ENCODE data around the gene ZACN.
"Not testable (repeated sequence)": the region's sequence is repeated elsewhere in the genome, so short reads cannot be mapped to it uniquely, and the experiment has no call there.

Gene ZACN

DNA sequence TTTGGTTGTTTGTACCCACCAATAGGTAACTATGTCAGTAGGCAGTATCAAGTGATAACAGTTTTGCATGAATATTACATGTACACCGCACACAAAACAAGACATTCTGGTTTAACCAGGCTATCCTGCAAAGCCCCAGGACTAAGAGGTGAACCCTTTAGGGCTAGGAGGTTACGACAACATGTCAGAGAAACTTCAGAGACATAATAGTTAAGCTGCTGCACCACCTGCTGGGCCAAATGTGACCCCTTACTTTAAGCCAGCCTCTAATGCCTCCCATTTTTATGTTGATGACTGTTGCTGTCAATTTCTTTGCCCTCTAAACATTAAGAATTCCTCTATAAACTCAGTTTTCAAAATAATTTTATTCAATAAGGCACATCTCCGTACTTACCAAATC lies 22.1 kb upstream of the ZACN start:
- no peak for DNase-seq

DNA sequence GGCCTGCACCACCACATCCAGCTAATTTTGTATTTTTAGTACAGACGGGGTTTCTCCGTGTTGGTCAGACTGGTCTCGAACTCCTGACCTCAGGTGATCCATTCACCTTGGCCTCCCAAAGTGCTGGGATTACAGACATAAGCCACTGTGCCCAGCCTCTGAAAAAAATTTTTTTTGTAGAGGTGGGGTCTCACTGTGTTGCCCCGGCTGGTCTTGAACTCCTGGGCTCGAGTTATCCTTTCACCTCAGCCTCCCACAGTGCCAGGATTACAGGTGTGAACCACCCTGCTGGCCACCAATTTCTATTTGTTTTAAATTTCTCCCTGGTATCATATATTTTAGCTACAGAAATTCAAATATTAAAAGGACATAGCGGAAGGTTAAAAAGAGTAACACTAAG lies 20.7 kb upstream of the ZACN start:
- not testable (repeated sequence) for DNase-seq

DNA sequence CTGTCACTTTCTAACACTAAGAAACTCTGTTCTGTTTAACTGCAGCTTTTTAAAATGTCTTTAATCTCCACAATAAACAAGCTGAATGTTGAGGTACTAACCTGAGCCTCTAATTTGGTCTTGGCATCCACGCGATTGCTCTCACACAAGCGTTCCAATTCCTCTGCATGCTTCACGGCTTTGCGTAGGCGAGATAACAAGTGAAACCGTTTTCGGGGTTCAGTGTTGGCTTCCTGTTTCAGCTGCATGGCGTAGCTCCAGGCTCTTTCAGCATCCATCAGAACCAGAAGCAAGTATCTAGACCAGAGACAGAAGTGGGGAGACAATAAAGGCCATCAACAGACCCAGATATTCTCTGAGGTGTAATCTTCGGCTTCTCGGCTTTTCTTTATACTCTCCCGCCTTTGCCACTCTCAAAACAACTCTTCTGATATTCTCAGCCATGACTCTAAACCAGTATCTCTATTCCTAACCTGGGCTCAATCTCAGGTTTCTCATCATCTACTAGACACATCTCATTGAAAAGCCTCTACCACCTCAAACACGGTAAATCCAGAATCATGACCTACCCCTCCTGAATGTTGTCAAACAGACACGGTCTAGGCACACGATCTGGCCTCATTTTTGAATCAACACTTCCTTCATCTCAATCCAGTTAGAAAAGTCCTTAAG lies 15.0 kb upstream of the ZACN start:
- DNase-seq, result no peak

DNA sequence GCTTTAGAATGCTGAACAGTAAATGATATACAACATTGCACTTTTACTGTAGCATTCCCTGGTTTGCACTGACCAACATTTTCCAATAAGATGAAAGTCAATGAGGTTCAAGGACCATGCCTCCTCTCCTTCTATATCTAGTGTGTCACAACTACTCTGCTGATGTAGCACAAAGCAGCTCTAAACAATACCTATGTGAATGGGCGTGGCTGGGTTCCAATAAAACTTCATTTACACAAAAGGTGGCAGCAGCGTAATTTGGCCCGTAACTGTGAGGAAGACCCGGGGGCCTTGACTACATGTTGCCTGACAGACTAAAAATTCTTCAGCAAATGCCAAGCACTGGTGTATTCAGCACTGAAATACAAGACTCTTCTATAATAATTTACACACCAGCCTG lies 13.2 kb upstream of the ZACN start:
- DNase-seq, result no peak

DNA sequence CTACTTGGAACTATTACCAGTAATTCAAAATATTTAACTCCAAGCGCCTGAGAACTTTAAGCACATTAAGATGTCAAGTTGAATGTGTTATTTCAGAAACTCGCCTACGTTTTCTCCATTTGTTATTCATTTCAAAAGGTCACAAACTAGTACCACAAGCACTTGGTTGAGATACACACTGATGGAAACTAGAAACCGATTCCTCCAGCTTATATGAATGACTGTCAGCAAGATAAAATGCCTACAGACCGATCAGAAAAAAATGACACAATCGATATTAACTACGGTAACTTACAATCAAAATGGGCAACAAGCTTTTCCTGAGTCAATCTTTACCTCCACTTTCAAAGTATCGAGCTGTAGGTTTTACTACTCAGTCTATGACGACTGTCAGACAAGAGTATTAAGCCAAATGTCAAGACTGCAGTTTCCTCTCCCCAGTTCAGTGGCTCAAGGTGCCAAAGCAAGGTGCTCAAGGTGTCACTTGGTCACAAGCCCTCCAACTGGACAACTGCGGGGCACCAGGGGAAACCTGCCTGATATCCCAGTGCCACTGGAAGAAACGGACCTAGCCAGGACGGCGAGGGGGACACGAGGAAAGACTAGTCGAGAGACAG lies 7.3 kb upstream of the ZACN start:
- no peak for DNase-seq

DNA sequence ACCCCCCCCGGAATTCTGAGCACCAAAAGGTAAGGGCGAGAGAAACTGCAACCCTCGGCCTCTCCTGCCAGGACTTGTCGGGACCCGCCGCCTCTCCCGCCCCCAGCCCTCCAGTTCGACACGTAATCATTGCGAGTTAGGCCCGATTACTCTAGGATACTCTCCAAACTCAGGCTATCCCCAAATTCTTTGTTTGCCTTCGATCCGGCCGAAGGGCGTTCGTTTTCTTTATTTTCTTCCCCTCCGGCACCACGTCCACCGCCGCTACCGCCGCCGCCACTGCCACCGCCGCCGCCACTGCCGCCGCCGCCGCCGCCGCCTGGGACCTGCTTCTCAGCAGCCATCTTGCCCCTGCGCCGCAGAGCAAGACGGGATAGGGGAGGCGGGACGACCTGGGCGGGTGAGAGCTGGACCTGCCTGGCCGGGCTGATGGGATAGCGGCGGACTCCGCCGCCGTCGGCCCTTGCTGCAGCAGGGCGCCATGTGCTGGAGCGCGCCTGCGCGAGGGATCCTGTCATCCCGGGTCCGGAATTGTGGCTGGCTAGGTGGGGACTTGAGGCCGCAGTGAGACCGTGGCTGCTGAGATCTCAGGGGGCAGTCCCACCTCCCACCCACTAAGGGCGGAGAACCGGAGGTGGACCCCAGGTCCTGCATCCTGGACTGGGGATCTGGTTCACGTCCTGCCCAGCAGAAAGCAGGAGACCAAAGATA lies 6.7 kb upstream of the ZACN start, which contains the start of gene SRP68:
Gene SRP68, minus strand, starts transcription at position 370 of the 711 bp plus-strand sequence. Its CDS starts 26 bp downstream, at position 344.
- peak; percentile 82 for DNase-seq

DNA sequence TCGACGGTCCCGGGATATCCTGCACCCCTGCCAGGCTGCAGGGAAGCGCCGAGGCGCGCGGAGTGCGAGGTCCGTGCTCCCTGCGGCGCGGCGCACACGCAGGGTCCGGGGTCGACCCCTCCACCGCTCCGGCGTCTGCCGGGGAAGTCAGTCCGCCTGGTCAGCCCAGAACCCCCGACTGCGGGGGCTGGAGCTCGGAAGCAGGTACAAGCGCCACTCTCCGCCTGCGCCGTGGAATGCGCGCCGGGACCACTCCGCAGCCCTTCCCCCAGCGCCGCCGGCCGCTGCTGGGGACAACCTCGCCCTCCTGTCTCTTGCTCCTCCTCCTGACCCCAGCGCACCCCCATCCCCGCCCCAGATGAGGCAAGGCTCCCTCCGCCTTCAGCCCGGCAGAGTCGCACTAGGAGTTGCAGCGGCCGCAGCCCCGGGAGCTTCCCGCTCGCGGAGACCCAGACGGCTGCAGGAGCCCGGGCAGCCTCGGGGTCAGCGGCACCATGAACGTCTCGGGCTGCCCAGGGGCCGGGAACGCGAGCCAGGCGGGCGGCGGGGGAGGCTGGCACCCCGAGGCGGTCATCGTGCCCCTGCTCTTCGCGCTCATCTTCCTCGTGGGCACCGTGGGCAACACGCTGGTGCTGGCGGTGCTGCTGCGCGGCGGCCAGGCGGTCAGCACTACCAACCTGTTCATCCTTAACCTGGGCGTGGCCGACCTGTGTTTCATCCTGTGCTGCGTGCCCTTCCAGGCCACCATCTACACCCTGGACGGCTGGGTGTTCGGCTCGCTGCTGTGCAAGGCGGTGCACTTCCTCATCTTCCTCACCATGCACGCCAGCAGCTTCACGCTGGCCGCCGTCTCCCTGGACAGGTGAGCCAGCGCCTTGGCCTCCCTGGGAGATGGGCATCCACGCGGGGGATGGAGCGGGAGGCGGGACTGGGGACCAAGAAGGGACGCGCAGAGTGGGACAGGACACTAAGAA lies 4.3 kb upstream of the ZACN start, which contains the start of gene GALR2:
Gene GALR2, plus strand, starts transcription at position 392 of the 974 bp plus-strand sequence. Its CDS starts 103 bp downstream, at position 495.
- DNase-seq, result no peak

DNA sequence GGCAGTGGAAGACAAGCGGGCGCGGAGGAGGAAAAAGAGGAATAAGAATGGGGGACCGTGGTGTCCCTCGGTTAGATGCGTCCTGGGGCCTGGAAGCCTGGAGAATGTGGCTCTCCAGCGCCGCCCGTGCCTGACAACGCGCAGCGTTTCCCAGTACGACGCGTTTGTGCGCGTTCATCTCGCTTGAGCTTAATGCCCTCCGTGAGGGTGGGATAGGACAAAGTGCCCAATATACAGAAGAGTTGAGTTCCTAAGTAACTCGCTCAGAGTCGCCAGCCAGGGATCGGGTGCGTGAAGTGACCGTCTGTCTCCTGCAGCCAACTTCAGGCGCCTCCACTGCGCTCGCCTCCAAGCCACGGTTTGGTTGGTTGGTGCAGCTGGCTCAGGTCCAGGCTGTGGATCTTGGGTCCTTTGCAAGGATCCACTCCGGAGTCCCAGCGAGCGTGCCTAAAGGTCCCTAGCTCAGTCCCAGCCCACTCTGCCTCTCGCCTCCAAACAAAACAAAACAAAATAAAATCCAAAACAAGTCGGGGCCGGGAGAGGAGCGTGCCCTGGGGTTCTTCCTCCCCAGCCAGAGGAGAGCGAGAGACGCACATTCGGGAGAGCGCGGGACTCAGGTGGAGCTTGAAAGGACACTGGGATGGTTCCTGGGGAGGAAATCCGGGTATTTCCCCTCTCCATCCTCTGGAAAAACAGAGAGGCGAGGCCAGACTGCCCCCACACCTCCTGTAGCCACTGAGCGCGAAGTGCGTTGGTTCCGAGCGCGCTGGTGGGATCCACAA lies 3.4 kb upstream of the ZACN start:
- DNase-seq, result no peak

DNA sequence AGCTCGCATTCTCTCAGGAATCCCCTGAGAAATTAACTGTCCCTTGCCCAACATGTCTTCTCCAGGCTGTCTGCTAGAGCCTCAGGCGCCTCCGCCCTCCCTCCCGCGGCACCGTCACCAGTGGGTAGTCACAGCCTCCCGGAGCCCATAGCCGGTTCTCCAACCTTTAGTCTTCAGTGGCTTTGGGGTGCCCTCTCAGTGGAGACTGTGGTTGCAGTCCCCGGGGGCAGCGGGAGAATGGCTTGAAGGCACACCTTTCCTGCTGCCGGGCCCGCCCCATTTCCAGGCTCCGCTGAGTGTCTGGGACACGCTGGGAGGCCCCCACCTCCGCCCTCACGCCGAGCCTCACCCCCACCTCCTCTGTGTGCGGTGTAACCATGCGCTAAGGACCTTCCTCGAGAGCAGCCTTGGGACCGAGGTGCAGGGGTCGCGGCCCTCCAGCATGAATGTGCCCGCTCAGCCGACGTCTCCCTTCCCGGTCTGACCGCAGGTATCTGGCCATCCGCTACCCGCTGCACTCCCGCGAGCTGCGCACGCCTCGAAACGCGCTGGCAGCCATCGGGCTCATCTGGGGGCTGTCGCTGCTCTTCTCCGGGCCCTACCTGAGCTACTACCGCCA lies 2.7 kb upstream of the ZACN start:
- DNase-seq, result no peak

DNA sequence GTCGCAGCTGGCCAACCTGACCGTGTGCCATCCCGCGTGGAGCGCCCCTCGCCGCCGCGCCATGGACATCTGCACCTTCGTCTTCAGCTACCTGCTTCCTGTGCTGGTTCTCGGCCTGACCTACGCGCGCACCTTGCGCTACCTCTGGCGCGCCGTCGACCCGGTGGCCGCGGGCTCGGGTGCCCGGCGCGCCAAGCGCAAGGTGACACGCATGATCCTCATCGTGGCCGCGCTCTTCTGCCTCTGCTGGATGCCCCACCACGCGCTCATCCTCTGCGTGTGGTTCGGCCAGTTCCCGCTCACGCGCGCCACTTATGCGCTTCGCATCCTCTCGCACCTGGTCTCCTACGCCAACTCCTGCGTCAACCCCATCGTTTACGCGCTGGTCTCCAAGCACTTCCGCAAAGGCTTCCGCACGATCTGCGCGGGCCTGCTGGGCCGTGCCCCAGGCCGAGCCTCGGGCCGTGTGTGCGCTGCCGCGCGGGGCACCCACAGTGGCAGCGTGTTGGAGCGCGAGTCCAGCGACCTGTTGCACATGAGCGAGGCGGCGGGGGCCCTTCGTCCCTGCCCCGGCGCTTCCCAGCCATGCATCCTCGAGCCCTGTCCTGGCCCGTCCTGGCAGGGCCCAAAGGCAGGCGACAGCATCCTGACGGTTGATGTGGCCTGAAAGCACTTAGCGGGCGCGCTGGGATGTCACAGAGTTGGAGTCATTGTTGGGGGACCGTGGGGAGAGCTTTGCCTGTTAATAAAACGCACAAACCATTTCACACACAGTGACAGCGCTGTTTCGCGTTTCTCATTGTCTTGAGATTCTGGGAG lies 2.0 kb upstream of the ZACN start:
- no peak for DNase-seq

DNA sequence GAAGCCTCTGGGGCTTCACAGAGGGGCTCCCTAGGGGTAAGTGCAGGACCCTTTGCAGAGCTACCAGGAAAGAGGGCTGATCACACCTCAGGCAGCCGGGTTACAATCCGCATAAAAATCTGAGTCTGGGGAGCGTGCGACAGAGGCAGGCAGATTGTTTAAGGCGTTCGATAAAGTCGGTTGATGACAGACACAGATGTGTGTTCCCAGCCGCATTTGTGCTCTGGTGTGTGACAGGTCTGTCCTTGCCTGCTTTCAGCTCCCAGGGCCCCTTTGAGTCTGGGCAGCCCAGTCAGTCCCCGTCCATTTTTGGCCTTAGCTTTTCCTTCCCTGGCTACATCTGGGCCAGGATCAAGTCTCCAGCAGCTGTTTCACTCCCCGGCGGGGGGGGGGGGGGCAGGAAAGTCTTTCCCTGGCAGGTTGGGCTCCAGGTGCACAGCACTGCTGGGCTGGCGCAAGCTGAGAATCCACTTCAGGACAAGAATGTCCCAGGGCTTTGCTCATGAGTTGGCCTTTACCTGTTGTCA lies 1.3 kb upstream of the ZACN start:
- no peak for DNase-seq

DNA sequence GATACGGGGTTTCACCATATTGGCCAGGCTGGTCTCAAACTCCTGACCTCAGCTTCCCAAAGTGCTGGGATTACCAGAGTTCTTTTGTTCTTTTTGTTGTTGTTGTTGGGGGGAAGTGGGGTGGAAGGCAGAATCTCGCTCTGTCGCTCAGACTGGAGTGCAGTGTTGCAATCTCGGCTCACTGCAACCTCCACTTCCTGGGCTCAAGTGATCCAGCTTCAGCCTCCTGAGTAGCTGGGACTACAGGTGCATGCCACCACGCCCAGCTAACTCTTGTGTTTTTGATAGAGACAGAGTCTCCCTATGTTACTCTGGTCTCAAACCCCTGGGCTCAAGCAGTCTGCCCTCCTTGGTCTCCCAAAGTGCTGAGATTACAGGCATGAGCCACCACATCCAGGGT lies 612 bp upstream of the ZACN start:
- DNase-seq, result not testable (repeated sequence)

DNA sequence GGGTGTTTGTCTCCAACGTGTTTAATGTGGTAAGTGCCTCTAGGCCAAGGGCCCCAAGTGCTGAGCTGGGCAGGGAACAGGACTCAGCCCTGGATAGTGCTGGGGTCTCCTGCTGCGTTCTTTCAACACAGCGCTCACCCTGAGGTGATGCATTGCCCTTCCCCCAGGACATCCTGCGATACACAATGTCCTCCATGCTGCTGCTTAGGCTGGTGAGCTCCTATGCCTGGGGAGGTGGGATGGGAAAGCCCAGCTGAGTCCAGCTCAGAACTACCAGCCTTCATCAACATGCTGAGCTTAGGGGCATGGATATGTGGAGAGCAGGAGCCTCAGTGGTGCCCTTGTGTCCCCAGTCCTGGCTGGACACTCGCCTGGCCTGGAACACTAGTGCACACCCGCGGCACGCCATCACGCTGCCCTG lies 563 bp downstream of the ZACN start:
- DNase-seq, result no peak

DNA sequence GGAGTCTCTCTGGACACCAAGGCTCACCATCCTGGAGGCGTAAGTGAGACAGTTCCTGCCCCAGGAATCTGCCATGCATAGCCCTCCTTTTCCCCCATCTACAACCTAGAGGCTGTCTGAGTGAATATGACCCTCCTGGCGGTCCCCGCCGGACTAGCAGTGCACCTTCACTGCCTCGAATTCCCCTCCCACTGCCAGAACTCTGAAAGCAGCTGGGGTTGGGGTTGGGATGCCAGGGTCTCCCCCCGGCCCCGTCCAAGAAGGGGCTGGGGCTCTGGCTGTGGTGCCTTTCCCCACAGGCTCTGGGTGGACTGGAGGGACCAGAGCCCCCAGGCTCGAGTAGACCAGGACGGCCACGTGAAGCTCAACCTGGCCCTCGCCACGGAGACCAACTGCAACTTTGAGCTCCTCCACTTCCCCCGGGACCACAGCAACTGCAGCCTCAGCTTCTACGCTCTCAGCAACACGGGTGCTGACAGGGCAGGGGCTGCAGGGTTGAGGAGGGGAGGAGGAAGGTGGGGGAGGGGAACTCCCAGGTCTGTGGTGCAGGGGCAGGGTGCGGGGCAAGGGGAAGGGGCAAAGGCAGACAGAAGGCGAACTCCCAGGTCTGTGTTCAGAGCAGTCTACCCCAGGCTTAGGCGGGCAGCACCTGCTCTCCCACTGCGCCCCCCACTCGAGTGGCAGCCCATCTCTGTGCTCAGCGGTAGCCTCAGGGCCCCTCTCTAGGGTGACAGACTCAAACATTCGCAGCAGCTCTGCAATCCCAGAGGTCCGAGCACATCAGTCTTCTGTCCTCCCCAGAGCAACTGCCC lies 1.2 kb downstream of the ZACN start:
- DNase-seq, result no peak

DNA sequence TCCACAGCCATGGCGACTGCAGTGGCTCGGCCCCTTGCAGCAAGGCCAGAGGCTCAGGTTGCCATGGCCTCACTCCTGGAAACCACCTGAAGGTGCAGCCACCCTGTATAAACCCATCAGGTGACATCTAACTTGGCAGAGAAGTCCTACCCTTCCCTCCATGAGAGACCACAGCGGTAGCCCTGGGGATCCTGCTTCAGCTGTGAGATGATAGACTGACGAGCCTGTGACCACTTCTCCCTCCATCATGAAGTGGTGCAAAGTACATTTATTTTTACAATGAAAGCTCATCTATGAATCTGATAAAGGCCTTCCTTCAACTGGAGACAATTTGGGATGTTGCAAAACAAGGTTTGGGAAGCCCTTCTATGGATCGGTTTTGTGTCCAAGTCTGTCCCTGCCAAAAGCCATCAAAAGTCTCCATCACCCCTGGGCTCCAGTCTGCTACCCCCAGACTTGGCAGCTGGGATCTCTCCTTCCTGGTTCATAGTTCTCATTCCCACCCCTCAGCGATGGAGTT lies 1.8 kb downstream of the ZACN start:
- DNase-seq, result no peak

DNA sequence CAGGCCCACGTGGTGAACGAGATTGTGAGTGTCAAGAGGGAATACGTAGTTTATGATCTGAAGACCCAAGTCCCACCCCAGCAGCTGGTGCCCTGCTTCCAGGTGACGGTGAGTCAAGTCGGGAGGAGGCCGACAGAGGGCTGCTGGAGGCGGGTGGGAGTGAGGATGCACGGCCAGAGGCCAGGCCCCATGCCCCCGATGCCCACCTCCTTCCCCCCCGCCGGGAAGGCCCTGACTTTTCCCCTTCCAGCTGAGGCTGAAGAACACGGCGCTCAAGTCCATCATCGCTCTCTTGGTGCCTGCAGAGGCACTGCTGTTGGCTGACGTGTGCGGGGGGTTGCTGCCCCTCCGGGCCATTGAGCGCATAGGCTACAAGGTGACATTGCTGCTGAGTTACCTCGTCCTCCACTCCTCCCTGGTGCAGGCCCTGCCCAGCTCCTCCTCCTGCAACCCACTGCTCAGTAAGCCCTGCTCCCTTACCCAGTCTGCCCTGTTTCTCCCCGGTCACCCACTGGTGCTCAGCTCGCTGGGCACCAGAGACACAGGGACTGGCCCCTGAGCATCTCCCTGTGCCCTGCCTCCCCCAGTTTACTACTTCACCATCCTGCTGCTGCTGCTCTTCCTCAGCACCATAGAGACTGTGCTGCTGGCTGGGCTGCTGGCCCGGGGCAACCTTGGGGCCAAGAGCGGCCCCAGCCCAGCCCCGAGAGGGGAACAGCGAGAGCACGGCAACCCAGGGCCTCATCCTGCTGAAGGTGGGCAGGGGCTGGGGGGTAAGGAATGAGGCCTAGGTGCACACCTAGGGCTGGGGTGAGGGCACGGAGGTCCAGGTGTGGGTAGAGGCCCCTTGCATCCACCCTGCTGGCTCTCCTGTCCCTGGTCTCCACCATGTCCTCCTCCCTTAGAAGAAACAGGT lies 2.6 kb downstream of the ZACN start:
- no peak for DNase-seq

DNA sequence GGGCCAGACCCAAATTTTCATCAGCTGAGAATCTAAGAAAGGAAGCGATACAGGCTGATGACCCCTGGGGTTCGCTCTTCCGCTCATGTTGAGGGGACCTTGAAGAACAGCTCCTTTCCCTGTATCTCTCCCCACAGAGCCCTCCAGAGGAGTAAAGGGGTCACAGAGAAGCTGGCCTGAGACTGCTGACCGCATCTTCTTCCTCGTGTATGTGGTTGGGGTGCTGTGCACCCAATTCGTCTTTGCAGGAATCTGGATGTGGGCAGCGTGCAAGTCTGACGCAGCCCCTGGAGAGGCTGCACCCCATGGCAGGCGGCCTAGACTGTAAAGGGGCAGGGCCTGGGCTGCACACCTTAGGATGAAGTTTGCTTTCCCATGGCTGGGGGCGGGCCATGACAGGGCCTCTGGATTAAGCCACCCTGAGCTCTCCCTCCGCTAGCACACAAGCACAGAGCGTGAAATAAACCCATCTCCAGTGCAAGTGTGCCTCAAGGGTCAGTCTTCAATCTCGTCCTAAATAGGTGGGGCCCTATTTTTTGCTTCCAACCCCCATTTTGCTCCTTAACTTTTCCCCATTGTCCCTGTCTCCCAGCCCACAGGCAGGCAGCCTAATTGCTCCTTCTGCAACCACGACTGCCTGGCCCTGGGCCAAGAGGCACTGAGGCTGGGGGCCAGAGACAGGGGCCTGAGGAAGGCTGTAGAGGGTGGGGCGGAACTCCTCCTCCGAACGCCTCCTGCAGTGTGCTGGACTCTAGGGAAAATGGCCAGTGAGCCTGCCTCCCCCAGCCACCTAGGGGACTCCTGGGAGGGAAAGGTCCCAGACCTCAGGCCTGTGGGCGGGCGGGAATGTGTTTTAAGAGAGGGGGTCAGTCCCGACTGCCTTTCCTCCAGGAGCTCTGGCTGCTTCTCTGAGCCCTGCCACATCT lies 3.6 kb downstream of the ZACN start:
- DNase-seq, result no peak
